ENCODE measurements around the gene COX7A2.

The COX7A2 gene

DNA sequence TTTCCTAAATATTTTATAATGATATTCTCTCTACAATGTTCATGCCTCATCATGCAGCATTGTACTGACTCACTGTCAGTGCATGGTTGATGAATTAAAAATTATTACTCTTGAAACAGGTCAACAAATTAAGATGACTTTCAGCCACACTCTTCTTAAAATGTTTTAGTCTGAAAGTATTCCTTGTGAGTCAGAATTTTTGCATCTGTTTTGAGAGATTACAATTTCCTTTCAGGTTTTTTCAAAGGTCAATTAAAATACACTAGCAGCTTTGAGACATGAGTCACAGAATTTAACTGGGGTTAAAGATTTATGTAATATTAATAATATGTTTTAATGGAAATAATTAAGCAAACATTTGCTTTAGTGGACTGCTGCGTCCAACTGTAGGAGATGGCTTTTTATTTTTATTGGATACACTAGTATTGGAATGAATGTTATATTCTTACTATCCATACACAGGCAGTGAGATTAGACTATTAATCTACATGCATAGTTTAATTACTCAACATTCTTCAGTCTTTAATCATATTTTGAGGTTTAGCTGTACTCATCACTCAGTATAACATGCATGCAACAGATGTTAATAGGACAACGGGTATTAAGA, 47.4 kb downstream of the COX7A2 start:
- no peak for DNase-seq

DNA sequence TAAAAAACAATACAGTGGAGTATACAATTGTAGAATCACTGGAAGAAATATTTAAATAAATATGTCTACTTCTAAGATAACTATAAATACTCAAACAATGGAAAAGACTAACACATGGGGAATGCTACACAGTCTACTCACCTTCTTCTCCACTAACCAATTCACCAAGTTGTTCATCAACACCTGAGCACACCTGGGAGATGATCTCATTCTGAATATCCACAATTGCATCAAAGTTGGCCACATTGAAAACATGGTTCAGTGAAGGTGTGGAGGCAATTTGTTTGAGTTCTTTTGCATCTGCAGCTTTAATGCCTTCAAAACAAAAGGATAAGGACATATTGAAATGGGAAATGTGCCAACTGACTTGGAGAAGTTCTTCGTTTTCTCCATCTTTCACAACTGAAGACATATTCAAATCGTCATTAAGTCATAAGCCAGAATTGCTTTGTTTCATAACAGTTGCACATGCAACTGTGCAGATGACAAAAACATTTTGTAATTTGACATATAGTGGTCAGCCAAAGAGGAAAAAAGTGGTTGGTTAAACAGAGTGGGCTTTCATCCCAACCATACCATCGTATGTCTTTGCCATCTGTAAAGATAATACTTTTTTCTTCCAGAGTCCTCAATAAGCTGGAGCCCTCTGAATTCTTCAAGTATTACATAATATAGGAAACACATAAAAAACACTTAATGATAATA, 55.2 kb downstream of the COX7A2 start:
- no peak for DNase-seq

Measured in T1000 (cell line).